Measurements from ENCODE around the gene TMEM62.
"Not testable (repeated sequence)": the region's sequence is repeated elsewhere in the genome, so short reads cannot be mapped to it uniquely, and the experiment has no call there.

The TMEM62 gene

GRCh38 chr15:43220991-43221403, 87.6 kb downstream of the TMEM62 start, which contains the start of gene EPB42:
Gene EPB42, minus strand, starts transcription at chr15:43221018. Its CDS starts 193 bp downstream, at chr15:43220825.
- Histone ChIP-seq H3K14ac (ENCODE audit: low read length) (no peak within 1 kb of the TSS), H3K27me3 (ENCODE audit: insufficient read depth, low read length) (no peaks in the 10 kb centered on the region), H3K4me3 (ENCODE audit: low read depth, low read length) (no peak within 1 kb of the TSS), H3K4me1 (ENCODE audit: control insufficient read depth in 1 of 2, insufficient read depth in 2 of 2, low read length in 2 of 2) (no peaks in the 10 kb centered on the region), H3K79me2 (ENCODE audit: control insufficient read depth, insufficient read depth, low read length, poor library complexity) (no peaks in the 10 kb centered on the region), H3K36me3 (ENCODE audit: control insufficient read depth in 1 of 2, insufficient read depth in 2 of 2, low read length in 2 of 2) (no peaks in the 10 kb centered on the region), H4K12ac (ENCODE audit: low read depth, low read length) (no peak within 1 kb of the TSS), H3K9ac (ENCODE audit: low read length) (no peak within 1 kb of the TSS), H2BK5ac (ENCODE audit: low read depth, low read length, poor library complexity) (no peak within 1 kb of the TSS), H4K8ac (ENCODE audit: low read depth, low read length) (no peak within 1 kb of the TSS), H3K4ac (ENCODE audit: low read depth, low read length) (no peak within 1 kb of the TSS), H2AFZ (ENCODE audit: insufficient read depth, low read length, poor library complexity) (no peak within 1 kb of the TSS), H3K79me1 (ENCODE audit: low read length) (no peaks in the 10 kb centered on the region), H3K27ac (ENCODE audit: low read depth, low read length) (no peak within 1 kb of the TSS), H2AK5ac (ENCODE audit: low read length) (no peak within 1 kb of the TSS), H3K18ac (ENCODE audit: low read length) (no peak within 1 kb of the TSS), H3K4me2 (ENCODE audit: low read length) (no peak within 1 kb of the TSS), H3K23ac (ENCODE audit: low read length) (no peak within 1 kb of the TSS), H2BK12ac (ENCODE audit: low read length) (no peak within 1 kb of the TSS), H2BK120ac (ENCODE audit: insufficient read depth, low read length, poor library complexity) (no peak within 1 kb of the TSS), H3K9me3 (ENCODE audit: insufficient read depth, low read depth, low read length) (no peaks in the 10 kb centered on the region), H4K91ac (ENCODE audit: low read depth, low read length) (no peak within 1 kb of the TSS)
- WGBS (ENCODE audit: extremely low coverage, insufficient coverage, insufficient read length) = no CpG with 5 or more reads among the region's 3 CpGs
- no peak for DNase-seq

GRCh38 chr15:43221422-43221821, 88.0 kb downstream of the TMEM62 start:
- Histone ChIP-seq H4K12ac (ENCODE audit: low read depth, low read length) (no peak overlapping the region), H2AFZ (ENCODE audit: insufficient read depth, low read length, poor library complexity) (no peak overlapping the region), H3K9me3 (ENCODE audit: insufficient read depth, low read depth, low read length) (no peaks in the 10 kb centered on the region), H4K8ac (ENCODE audit: low read depth, low read length) (no peak overlapping the region), H3K27me3 (ENCODE audit: insufficient read depth, low read length) (no peaks in the 10 kb centered on the region), H2BK120ac (ENCODE audit: insufficient read depth, low read length, poor library complexity) (no peak overlapping the region), H3K27ac (ENCODE audit: low read depth, low read length) (no peak overlapping the region), H3K4me2 (ENCODE audit: low read length) (no peak overlapping the region), H2AK5ac (ENCODE audit: low read length) (no peak overlapping the region), H3K79me2 (ENCODE audit: control insufficient read depth, insufficient read depth, low read length, poor library complexity) (no peaks in the 10 kb centered on the region), H3K18ac (ENCODE audit: low read length) (no peak overlapping the region), H3K79me1 (ENCODE audit: low read length) (no peaks in the 10 kb centered on the region), H2BK12ac (ENCODE audit: low read length) (no peak overlapping the region), H3K36me3 (ENCODE audit: control insufficient read depth in 1 of 2, insufficient read depth in 2 of 2, low read length in 2 of 2) (no peaks in the 10 kb centered on the region), H4K91ac (ENCODE audit: low read depth, low read length) (no peak overlapping the region), H3K4me1 (ENCODE audit: control insufficient read depth in 1 of 2, insufficient read depth in 2 of 2, low read length in 2 of 2) (no peaks in the 10 kb centered on the region), H3K14ac (ENCODE audit: low read length) (no peak overlapping the region), H2BK5ac (ENCODE audit: low read depth, low read length, poor library complexity) (no peak overlapping the region), H3K4ac (ENCODE audit: low read depth, low read length) (no peak overlapping the region), H3K23ac (ENCODE audit: low read length) (no peak overlapping the region), H3K4me3 (ENCODE audit: low read depth, low read length) (no peak overlapping the region), H3K9ac (ENCODE audit: low read length) (no peak overlapping the region)
- DNase-seq = no peak
- WGBS (ENCODE audit: extremely low coverage, insufficient coverage, insufficient read length) = no CpG with 5 or more reads among the region's 1 CpG

GRCh38 chr15:43225201-43225949, 92.0 kb downstream of the TMEM62 start:
- Histone ChIP-seq H4K91ac (ENCODE audit: low read depth, low read length) (no peak overlapping the region), H3K4ac (ENCODE audit: low read depth, low read length) (no peak overlapping the region), H3K4me1 (ENCODE audit: control insufficient read depth in 1 of 2, insufficient read depth in 2 of 2, low read length in 2 of 2) (no peaks in the 10 kb centered on the region), H3K23ac (ENCODE audit: low read length) (no peak overlapping the region), H3K79me1 (ENCODE audit: low read length) (no peaks in the 10 kb centered on the region), H3K27me3 (ENCODE audit: insufficient read depth, low read length) (no peaks in the 10 kb centered on the region), H3K36me3 (ENCODE audit: control insufficient read depth in 1 of 2, insufficient read depth in 2 of 2, low read length in 2 of 2) (no peaks in the 10 kb centered on the region), H3K79me2 (ENCODE audit: control insufficient read depth, insufficient read depth, low read length, poor library complexity) (no peaks in the 10 kb centered on the region), H2BK5ac (ENCODE audit: low read depth, low read length, poor library complexity) (no peak overlapping the region), H3K4me3 (ENCODE audit: low read depth, low read length) (no peak overlapping the region), H3K18ac (ENCODE audit: low read length) (no peak overlapping the region), H3K9me3 (ENCODE audit: insufficient read depth, low read depth, low read length) (no peaks in the 10 kb centered on the region), H3K9ac (ENCODE audit: low read length) (no peak overlapping the region), H2BK120ac (ENCODE audit: insufficient read depth, low read length, poor library complexity) (no peak overlapping the region), H2AFZ (ENCODE audit: insufficient read depth, low read length, poor library complexity) (no peak overlapping the region), H3K14ac (ENCODE audit: low read length) (no peak overlapping the region), H3K27ac (ENCODE audit: low read depth, low read length) (no peak overlapping the region), H4K12ac (ENCODE audit: low read depth, low read length) (no peak overlapping the region), H2AK5ac (ENCODE audit: low read length) (no peak overlapping the region), H4K8ac (ENCODE audit: low read depth, low read length) (no peak overlapping the region), H3K4me2 (ENCODE audit: low read length) (no peak overlapping the region), H2BK12ac (ENCODE audit: low read length) (no peak overlapping the region)
- WGBS (ENCODE audit: extremely low coverage, insufficient coverage, insufficient read length) = no CpG with 5 or more reads among the region's 16 CpGs
- peak; percentile 57 to 89 for DNase-seq

GRCh38 chr15:43225950-43226255, 92.5 kb downstream of the TMEM62 start:
- not testable (repeated sequence) for H3K79me2 ChIP-seq (ENCODE audit: control insufficient read depth, insufficient read depth, low read length, poor library complexity); H3K4ac ChIP-seq (ENCODE audit: low read depth, low read length); H3K18ac ChIP-seq (ENCODE audit: low read length); H2AK5ac ChIP-seq (ENCODE audit: low read length); H3K9ac ChIP-seq (ENCODE audit: low read length); H2AFZ ChIP-seq (ENCODE audit: insufficient read depth, low read length, poor library complexity); H3K36me3 ChIP-seq (ENCODE audit: control insufficient read depth in 1 of 2, insufficient read depth in 2 of 2, low read length in 2 of 2); H4K8ac ChIP-seq (ENCODE audit: low read depth, low read length); H2BK5ac ChIP-seq (ENCODE audit: low read depth, low read length, poor library complexity); H3K9me3 ChIP-seq (ENCODE audit: insufficient read depth, low read depth, low read length); H2BK120ac ChIP-seq (ENCODE audit: insufficient read depth, low read length, poor library complexity); H4K91ac ChIP-seq (ENCODE audit: low read depth, low read length); H3K4me2 ChIP-seq (ENCODE audit: low read length); H2BK12ac ChIP-seq (ENCODE audit: low read length); DNase-seq; H3K79me1 ChIP-seq (ENCODE audit: low read length); H3K23ac ChIP-seq (ENCODE audit: low read length); H3K27ac ChIP-seq (ENCODE audit: low read depth, low read length); H3K27me3 ChIP-seq (ENCODE audit: insufficient read depth, low read length); H3K4me1 ChIP-seq (ENCODE audit: control insufficient read depth in 1 of 2, insufficient read depth in 2 of 2, low read length in 2 of 2); H3K14ac ChIP-seq (ENCODE audit: low read length); H3K4me3 ChIP-seq (ENCODE audit: low read depth, low read length); H4K12ac ChIP-seq (ENCODE audit: low read depth, low read length)
- WGBS (ENCODE audit: extremely low coverage, insufficient coverage, insufficient read length) = no CpG with 5 or more reads among the region's 12 CpGs
